CD4-positive, alpha-beta T cell treated with Interferon gamma for 1 hour (primary cell): ENCODE results near the gene TBC1D22A.
"Not testable (repeated sequence)": the region's sequence is repeated elsewhere in the genome, so short reads cannot be mapped to it uniquely, and the experiment has no call there.

Experiments used
- DNase-seq: peaks from one replicate; pipeline ENCODE4 v3.0.0-alpha.2; 2020

The TBC1D22A gene

GRCh38 chr22:47038206-47038835, 275.9 kb downstream of the TBC1D22A start:
- no peak for DNase-seq

GRCh38 chr22:47039356-47039755, 276.9 kb downstream of the TBC1D22A start:
- no peak for DNase-seq

GRCh38 chr22:47040486-47041270, 278.2 kb downstream of the TBC1D22A start:
- no peak for DNase-seq

GRCh38 chr22:47041271-47042115, 279.0 kb downstream of the TBC1D22A start:
- no peak for DNase-seq

GRCh38 chr22:47042116-47042825, 279.8 kb downstream of the TBC1D22A start:
- DNase-seq: no peak

- DNase-seq: no peak
Observed at GRCh38 chr22:47042861-47043496, 280.5 kb downstream of the TBC1D22A start.

GRCh38 chr22:47043835-47044721, 281.6 kb downstream of the TBC1D22A start:
- DNase-seq: no peak

- DNase-seq: no peak
Observed at GRCh38 chr22:47044722-47045535, 282.5 kb downstream of the TBC1D22A start.

GRCh38 chr22:47045691-47046410, 283.4 kb downstream of the TBC1D22A start:
- no peak for DNase-seq

GRCh38 chr22:47046411-47047065, 284.1 kb downstream of the TBC1D22A start:
- no peak for DNase-seq

GRCh38 chr22:47047321-47048122, 285.1 kb downstream of the TBC1D22A start:
- no peak for DNase-seq

- no peak for DNase-seq
Observed at GRCh38 chr22:47048123-47049077, 285.9 kb downstream of the TBC1D22A start.

GRCh38 chr22:47049078-47049624, 286.7 kb downstream of the TBC1D22A start:
- DNase-seq: no peak

- not testable (repeated sequence) for DNase-seq
Observed at GRCh38 chr22:47049736-47050400, 287.4 kb downstream of the TBC1D22A start.

- DNase-seq: no peak
Observed at GRCh38 chr22:47050401-47051051, 288.1 kb downstream of the TBC1D22A start.
